Glutamatergic neuron (in vitro differentiated cells): ENCODE measurements around the gene STK39. TPM values are rescaled to one million over a fixed set of nuclear protein-coding genes. Genes with fewer than 3 reads are reported as not detected.

Source experiments
- DNase-seq: peaks from one replicate; pipeline ENCODE4 v3.0.0; 2022
- H3K27ac Mint-ChIP-seq: one replicate; pipeline ENCODE4 v1.8.0; 2020; ENCODE audit warnings: mild to moderate bottlenecking, mixed read lengths, inconsistent platforms; ENCODE audit not compliant: unreplicated experiment
- H3K27me3 Mint-ChIP-seq: one replicate; pipeline ENCODE4 v1.8.0; 2020; ENCODE audit warnings: mild to moderate bottlenecking, moderate library complexity, mixed read lengths, inconsistent platforms; ENCODE audit not compliant: unreplicated experiment
- H3K36me3 Mint-ChIP-seq: one replicate; pipeline ENCODE4 v1.8.0; 2020; ENCODE audit warnings: mild to moderate bottlenecking, mixed read lengths, inconsistent platforms; ENCODE audit not compliant: unreplicated experiment
- H3K4me1 Mint-ChIP-seq: one replicate; pipeline ENCODE4 v1.8.0; 2020; ENCODE audit warnings: mild to moderate bottlenecking, low read depth, mixed read lengths, inconsistent platforms; ENCODE audit not compliant: unreplicated experiment
- H3K4me3 Mint-ChIP-seq: one replicate; pipeline ENCODE4 v1.8.0; 2020; ENCODE audit warnings: mild to moderate bottlenecking, mixed read lengths, inconsistent platforms; ENCODE audit not compliant: unreplicated experiment
- H3K9me3 Mint-ChIP-seq: one replicate; pipeline ENCODE4 v1.8.0; 2020; ENCODE audit warnings: mild to moderate bottlenecking, moderate library complexity, mixed read lengths, inconsistent platforms; ENCODE audit not compliant: unreplicated experiment
- total RNA-seq: library from RNA; stranded (reverse); fragmentation: NEBNext Ultra II Directional; extraction: Animal tissue kit (Norgen Biotek cat#: 25700); gene quantifications from one replicate; pipeline ENCODE4 v1.2.1, GENCODE V29; 2021; ENCODE audit not compliant: unreplicated experiment
- TF ChIP-seq, protein P1 (sequence below): fragments of 200-600 bp; sonication (generic); IDR thresholded peaks from one replicate; pipeline ENCODE4 v1.5.0; 2021; ENCODE audit not compliant: partially characterized antibody, unreplicated experiment

Gene STK39
- total RNA-seq, 1 donor from 2014 or later: 35.9 TPM

DNA sequence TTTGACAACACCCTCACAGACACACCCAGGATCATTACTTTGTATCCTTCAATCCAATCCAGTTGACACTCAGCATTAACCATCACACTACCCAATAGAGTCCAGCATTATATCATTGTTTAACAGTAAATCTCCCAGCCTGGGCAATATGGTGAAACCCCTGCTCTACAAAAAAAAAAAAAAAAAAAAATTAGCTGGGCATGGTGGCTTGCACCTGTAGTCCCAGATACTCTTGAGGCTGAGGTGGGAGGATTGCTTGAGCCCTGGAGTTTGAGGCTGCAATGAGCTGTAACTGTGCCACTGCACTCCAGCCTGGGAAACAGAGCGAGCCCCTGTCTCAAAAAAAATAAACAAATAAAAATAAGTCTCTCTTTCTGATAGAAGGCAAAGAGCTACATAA lies 304.0 kb downstream of the STK39 start:
- peaks cover 5% of the 10 kb centered on the region for H3K36me3 Mint-ChIP-seq
- H3K27ac Mint-ChIP-seq: no peak overlapping the region
- H3K9me3 Mint-ChIP-seq: peaks cover 3% of the 10 kb centered on the region
- DNase-seq: no peak
- H3K27me3 Mint-ChIP-seq: no peaks in the 10 kb centered on the region
- H3K4me1 Mint-ChIP-seq: peaks cover 7% of the 10 kb centered on the region
- no peak overlapping the region for H3K4me3 Mint-ChIP-seq
- TF ChIP-seq, protein P1, sequence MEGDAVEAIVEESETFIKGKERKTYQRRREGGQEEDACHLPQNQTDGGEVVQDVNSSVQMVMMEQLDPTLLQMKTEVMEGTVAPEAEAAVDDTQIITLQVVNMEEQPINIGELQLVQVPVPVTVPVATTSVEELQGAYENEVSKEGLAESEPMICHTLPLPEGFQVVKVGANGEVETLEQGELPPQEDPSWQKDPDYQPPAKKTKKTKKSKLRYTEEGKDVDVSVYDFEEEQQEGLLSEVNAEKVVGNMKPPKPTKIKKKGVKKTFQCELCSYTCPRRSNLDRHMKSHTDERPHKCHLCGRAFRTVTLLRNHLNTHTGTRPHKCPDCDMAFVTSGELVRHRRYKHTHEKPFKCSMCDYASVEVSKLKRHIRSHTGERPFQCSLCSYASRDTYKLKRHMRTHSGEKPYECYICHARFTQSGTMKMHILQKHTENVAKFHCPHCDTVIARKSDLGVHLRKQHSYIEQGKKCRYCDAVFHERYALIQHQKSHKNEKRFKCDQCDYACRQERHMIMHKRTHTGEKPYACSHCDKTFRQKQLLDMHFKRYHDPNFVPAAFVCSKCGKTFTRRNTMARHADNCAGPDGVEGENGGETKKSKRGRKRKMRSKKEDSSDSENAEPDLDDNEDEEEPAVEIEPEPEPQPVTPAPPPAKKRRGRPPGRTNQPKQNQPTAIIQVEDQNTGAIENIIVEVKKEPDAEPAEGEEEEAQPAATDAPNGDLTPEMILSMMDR: no peak

DNA sequence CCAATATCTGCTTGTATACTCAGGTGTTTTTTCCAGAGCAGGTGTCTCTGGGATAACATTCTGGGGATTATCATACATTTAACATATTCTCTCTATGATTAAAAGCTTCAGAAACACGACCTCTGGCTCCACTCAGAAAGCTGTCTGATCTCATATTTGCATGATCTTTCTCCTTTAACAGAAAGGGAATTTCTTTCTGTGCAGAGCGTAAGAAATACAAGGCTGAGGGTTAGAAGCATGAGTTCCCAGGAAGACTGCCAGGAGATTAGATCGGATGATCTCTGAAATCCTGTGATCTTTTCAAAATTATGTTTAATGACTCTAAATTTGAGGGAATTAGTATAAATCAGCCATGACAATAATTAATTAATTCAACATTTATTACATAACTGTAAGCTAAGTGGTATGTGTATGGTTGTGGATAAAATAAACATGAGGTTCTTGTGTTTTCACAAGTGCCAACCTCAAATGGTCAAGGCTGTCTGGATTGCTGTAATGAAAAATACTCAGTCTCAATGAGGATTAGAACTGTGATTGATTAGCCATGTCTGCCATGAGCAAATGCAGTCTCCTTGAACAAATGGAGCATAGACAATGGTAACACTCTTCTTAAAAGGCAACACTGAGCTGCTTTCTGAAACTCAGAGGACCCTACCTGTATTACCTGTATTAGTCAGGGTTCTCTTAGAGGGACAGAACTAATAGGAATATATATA lies 304.9 kb downstream of the STK39 start:
- H3K27me3 Mint-ChIP-seq: no peaks in the 10 kb centered on the region
- no peak overlapping the region for H3K4me3 Mint-ChIP-seq
- H3K27ac Mint-ChIP-seq: no peak overlapping the region
- DNase-seq: no peak
- TF ChIP-seq, protein P1: no peak
- peaks cover 7% of the 10 kb centered on the region for H3K4me1 Mint-ChIP-seq
- H3K36me3 Mint-ChIP-seq: peaks cover 5% of the 10 kb centered on the region
- peaks cover 3% of the 10 kb centered on the region for H3K9me3 Mint-ChIP-seq

DNA sequence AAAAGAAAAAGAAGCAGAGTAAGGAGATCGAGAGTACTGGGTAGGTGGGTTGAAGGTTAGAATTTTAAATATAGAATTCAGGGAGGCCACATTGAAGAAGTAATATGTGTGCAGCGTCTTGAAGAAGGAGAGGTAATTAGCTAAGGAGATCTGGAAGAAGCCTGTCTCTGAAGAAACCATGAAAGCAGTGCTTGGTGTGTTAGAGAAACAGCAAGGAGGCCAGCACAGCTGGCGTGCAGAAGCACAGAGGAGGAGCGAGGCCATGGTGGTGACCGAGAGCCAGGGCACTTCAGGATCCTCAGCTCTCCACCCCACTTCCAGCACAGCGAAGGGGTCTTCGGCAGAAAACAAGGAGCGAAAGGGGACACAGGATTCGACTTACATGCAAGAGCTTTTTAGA lies 305.8 kb downstream of the STK39 start:
- no peak overlapping the region for H3K4me3 Mint-ChIP-seq
- H3K36me3 Mint-ChIP-seq: peaks cover 5% of the 10 kb centered on the region
- peaks cover 7% of the 10 kb centered on the region for H3K4me1 Mint-ChIP-seq
- DNase-seq: no peak
- TF ChIP-seq, protein P1: no peak
- H3K9me3 Mint-ChIP-seq: peaks cover 3% of the 10 kb centered on the region
- no peak overlapping the region for H3K27ac Mint-ChIP-seq
- H3K27me3 Mint-ChIP-seq: no peaks in the 10 kb centered on the region

DNA sequence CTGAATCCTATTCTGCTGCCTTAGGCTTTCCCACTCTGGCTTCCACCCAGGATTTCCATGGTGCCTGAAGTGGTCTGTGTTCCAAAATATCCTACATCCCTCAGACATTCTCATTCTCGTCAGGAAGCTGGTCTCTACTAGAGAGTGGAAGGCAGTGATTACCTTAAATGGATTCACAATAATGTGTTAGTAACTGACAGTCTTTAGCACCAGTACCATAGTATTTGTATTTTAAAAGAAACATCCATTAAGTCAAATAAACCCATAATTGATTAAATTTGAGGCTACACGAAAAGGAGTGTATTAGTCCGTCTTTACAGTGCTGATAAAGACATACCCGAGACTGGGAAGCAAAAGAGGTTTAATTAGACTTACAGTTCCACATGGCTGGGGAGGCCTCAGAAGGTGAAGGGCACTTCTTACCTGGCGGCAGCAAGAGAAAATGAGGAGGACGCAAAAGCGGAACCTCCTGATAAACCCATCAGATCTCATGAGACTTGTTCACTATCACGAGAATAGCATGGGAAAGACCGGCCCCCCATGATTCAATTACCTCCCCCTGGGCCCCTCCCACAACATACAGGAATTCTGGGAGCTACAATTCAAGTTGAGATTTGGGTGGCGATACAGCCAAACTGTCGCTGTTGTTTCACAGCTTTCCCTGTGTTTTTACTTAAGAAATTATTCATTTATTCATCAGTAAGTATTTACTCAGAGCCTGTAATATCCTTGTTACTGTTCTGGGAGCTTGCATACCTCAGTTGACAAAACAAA lies 306.5 kb downstream of the STK39 start:
- DNase-seq: no peak
- no peak overlapping the region for H3K4me3 Mint-ChIP-seq
- TF ChIP-seq, protein P1: no peak
- peaks cover 4% of the 10 kb centered on the region for H3K4me1 Mint-ChIP-seq
- H3K36me3 Mint-ChIP-seq: peaks cover 2% of the 10 kb centered on the region
- no peak overlapping the region for H3K27ac Mint-ChIP-seq
- H3K27me3 Mint-ChIP-seq: no peaks in the 10 kb centered on the region
- H3K9me3 Mint-ChIP-seq: peaks cover 1% of the 10 kb centered on the region

DNA sequence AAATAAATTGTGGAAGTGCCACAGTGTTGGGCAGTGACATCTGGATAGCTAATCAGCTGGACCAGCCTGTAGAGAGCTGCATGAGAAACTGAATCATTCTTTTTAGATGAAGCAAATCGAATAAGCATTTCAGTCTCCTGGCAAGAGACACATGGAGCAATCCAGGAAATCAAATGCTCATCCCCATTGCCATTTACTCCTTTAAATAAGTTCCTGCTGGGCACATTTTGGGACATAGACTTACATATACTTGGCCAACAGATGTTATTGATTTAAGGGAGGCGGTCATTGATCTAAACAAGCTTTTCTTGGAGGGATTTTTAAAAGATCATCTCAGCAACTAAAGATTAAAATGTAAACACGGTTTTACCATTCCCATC lies 307.1 kb downstream of the STK39 start:
- TF ChIP-seq, protein P1: no peak
- Mint-ChIP-seq H3K4me3 (no peak overlapping the region), H3K9me3 (peaks cover 3% of the 10 kb centered on the region), H3K4me1 (peaks cover 2% of the 10 kb centered on the region), H3K36me3 (no peaks in the 10 kb centered on the region), H3K27ac (no peak overlapping the region), H3K27me3 (no peaks in the 10 kb centered on the region)
- DNase-seq: no peak
